Measurements from ENCODE around the gene NOXA1. TPM values are rescaled to one million over a fixed set of nuclear protein-coding genes. Genes with fewer than 3 reads are reported as not detected.

The NOXA1 gene
- total and polyA plus RNA-seq, 4 donors: 1.3 to 3.6 (median 2.4) TPM

GRCh38 chr9:137476856-137477255, 53.7 kb downstream of the NOXA1 start:
- TF ChIP-seq, protein P1, sequence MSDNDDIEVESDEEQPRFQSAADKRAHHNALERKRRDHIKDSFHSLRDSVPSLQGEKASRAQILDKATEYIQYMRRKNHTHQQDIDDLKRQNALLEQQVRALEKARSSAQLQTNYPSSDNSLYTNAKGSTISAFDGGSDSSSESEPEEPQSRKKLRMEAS (IDR thresholded peaks at IDR 0.05): no peak
- TF ChIP-seq FOXA2 (IDR thresholded peaks at IDR 0.05): no peak
- no peak for TF ChIP-seq YY1 (IDR thresholded peaks at IDR 0.05)
- no peak for TF ChIP-seq TAF1 (conservative IDR thresholded peaks at IDR 0.05)
- TF ChIP-seq ZBTB33 (IDR thresholded peaks at IDR 0.05): no peak
- TF ChIP-seq EGR1 (IDR thresholded peaks at IDR 0.05; ENCODE audit: low read depth in 2 of 2): no peak
- H3K9ac ChIP-seq (ENCODE audit: low read depth in 1 of 2, low read length in 2 of 2): no peak overlapping the region
- H3K9me3 ChIP-seq (ENCODE audit: control insufficient read depth in 4 of 4, low read length in 3 of 4): peaks cover 2 to 12% (median 6%) of the 10 kb centered on the region in 4 donors
- H3K36me3 ChIP-seq (ENCODE audit: control insufficient read depth in 4 of 4, insufficient read depth in 3 of 4, low read depth in 1 of 4, low read length in 3 of 4): peaks cover 0 to 8% (median 6%) of the 10 kb centered on the region in 4 donors
- WGBS: 93% methylated on average over 11 of the region's 11 CpGs
- no peaks in the 10 kb centered on the region for H3K27me3 ChIP-seq (ENCODE audit: control insufficient read depth in 4 of 4, insufficient read depth in 4 of 4, low read length in 3 of 4)
- H3K4me3 ChIP-seq (ENCODE audit: low read depth in 1 of 3, low read length in 3 of 3): no peak overlapping the region
- H3K4me1 ChIP-seq (ENCODE audit: control insufficient read depth in 4 of 4, insufficient read depth in 4 of 4, low read length in 3 of 4): peaks cover 0 to 2% (median under 1%) of the 10 kb centered on the region in 4 donors
- no peak for DNase-seq (ENCODE audit: low spot score)
- no peak overlapping the region for H3K27ac ChIP-seq (ENCODE audit: low read depth in 1 of 2, low read length in 2 of 2)

DNA sequence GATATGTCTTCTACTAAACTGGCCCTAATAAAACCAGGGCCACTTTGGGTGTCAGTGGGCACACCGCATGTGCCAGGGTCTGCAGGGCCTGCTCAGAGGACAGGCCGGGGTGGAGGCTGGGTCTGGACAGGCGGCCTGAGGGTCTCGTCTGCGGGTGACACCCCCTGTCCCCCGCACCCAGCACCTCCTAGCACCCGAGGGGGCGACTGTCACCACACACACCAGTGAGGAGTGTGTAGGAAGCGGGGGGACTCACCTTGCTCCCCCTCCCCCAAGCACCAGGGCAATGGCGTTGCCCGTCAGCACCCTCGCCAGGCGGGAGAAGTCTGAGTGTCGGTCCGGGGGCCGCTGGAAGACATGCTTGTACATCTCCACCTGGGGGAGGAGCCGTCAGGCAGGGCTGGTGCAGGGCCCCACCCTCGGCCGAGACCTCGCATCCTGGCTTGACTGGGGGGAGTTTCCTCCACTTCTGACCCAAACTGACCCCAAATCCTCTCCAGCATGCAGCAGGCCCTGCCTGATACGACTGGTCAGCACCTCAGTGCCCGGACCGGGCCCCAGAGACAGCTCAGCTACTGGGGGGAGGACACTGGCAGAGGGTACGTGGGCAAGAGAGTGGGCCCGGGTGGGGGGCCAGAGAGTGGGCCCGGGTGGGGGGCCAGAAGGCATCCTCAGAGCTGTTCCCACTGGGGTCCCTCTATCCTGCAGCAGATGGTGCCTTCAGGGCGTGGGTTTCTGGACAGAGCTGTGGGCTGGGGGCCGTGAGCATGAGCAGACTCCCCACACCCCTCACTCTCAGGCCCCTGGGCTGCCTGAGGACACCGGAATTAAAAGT, 54.8 kb downstream of the NOXA1 start:
- Histone ChIP-seq H3K9me3 (ENCODE audit: control insufficient read depth in 4 of 4, low read length in 3 of 4) (peaks cover 2 to 12% (median 6%) of the 10 kb centered on the region in 4 donors), H3K4me3 (ENCODE audit: low read depth in 1 of 3, low read length in 3 of 3) (no peak overlapping the region), H3K27me3 (ENCODE audit: control insufficient read depth in 4 of 4, insufficient read depth in 4 of 4, low read length in 3 of 4) (no peaks in the 10 kb centered on the region), H3K9ac (ENCODE audit: low read depth in 1 of 2, low read length in 2 of 2) (no peak overlapping the region), H3K36me3 (ENCODE audit: control insufficient read depth in 4 of 4, insufficient read depth in 3 of 4, low read depth in 1 of 4, low read length in 3 of 4) (peaks cover 0 to 8% (median 6%) of the 10 kb centered on the region in 4 donors), H3K27ac (ENCODE audit: low read depth in 1 of 2, low read length in 2 of 2) (no peak overlapping the region), H3K4me1 (ENCODE audit: control insufficient read depth in 4 of 4, insufficient read depth in 4 of 4, low read length in 3 of 4) (peaks cover 0 to 8% (median 7%) of the 10 kb centered on the region in 4 donors)
- TF ChIP-seq FOXA1 (IDR thresholded peaks at IDR 0.05) (no peak), YY1 (IDR thresholded peaks at IDR 0.05) (no peak), TAF1 (conservative IDR thresholded peaks at IDR 0.05) (no peak), JUND (IDR thresholded peaks at IDR 0.05) (no peak), GABPA (IDR thresholded peaks at IDR 0.05 in 1 of 2, conservative IDR thresholded peaks at IDR 0.05 in 1 of 2) (no peak), ZBTB33 (IDR thresholded peaks at IDR 0.05) (no peak), SP1 (IDR thresholded peaks at IDR 0.05) (no peak), EGR1 (IDR thresholded peaks at IDR 0.05; ENCODE audit: low read depth in 2 of 2) (no peak), NR2F2 (IDR thresholded peaks at IDR 0.05) (no peak), RXRA (IDR thresholded peaks at IDR 0.05) (no peak), ATF3 (IDR thresholded peaks at IDR 0.05) (no peak), FOXA2 (IDR thresholded peaks at IDR 0.05) (no peak), HNF4G (IDR thresholded peaks at IDR 0.05) (no peak), HNF4A (conservative IDR thresholded peaks at IDR 0.05) (no peak), RAD21 (IDR thresholded peaks at IDR 0.05) (no peak)
- TF ChIP-seq, protein P2, sequence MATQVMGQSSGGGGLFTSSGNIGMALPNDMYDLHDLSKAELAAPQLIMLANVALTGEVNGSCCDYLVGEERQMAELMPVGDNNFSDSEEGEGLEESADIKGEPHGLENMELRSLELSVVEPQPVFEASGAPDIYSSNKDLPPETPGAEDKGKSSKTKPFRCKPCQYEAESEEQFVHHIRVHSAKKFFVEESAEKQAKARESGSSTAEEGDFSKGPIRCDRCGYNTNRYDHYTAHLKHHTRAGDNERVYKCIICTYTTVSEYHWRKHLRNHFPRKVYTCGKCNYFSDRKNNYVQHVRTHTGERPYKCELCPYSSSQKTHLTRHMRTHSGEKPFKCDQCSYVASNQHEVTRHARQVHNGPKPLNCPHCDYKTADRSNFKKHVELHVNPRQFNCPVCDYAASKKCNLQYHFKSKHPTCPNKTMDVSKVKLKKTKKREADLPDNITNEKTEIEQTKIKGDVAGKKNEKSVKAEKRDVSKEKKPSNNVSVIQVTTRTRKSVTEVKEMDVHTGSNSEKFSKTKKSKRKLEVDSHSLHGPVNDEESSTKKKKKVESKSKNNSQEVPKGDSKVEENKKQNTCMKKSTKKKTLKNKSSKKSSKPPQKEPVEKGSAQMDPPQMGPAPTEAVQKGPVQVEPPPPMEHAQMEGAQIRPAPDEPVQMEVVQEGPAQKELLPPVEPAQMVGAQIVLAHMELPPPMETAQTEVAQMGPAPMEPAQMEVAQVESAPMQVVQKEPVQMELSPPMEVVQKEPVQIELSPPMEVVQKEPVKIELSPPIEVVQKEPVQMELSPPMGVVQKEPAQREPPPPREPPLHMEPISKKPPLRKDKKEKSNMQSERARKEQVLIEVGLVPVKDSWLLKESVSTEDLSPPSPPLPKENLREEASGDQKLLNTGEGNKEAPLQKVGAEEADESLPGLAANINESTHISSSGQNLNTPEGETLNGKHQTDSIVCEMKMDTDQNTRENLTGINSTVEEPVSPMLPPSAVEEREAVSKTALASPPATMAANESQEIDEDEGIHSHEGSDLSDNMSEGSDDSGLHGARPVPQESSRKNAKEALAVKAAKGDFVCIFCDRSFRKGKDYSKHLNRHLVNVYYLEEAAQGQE (IDR thresholded peaks at IDR 0.05): no peak
- TF ChIP-seq, protein P3, sequence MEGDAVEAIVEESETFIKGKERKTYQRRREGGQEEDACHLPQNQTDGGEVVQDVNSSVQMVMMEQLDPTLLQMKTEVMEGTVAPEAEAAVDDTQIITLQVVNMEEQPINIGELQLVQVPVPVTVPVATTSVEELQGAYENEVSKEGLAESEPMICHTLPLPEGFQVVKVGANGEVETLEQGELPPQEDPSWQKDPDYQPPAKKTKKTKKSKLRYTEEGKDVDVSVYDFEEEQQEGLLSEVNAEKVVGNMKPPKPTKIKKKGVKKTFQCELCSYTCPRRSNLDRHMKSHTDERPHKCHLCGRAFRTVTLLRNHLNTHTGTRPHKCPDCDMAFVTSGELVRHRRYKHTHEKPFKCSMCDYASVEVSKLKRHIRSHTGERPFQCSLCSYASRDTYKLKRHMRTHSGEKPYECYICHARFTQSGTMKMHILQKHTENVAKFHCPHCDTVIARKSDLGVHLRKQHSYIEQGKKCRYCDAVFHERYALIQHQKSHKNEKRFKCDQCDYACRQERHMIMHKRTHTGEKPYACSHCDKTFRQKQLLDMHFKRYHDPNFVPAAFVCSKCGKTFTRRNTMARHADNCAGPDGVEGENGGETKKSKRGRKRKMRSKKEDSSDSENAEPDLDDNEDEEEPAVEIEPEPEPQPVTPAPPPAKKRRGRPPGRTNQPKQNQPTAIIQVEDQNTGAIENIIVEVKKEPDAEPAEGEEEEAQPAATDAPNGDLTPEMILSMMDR (IDR thresholded peaks at IDR 0.05; ENCODE audit: low read depth, low read length, missing input control): no peak
- TF ChIP-seq, protein P1 (IDR thresholded peaks at IDR 0.05): no peak
- DNase-seq (ENCODE audit: low spot score): no peak
- 93% methylated on average over 29 of the region's 29 CpGs for WGBS

Data from liver (tissue), 9 donors.